IPS DF 4.7 (cell line): ENCODE data around the gene CEACAM16.

Experiments used
- DNase-seq: peaks from one replicate; pipeline ENCODE4 v3.0.0-alpha.2; 2013; ENCODE audit warnings: low spot score; ENCODE audit errors: extremely low read depth

Gene CEACAM16

GRCh38 chr19:44759083-44759804 is 60.3 kb downstream of the CEACAM16 start:
- DNase-seq, result no peak
